Right lung (tissue), 10 donors: ENCODE measurements around the gene NUP214. TPM values are rescaled to one million over a fixed set of nuclear protein-coding genes. Genes with fewer than 3 reads are reported as not detected.
A peak's percentile ranks its signal among the peaks of the same experiment; 100 is the strongest.

Experiments used
- DNase-seq, 2 donors: peaks; one replicate each; pipeline ENCODE4 v3.0.0-alpha.2; 2013
- long read RNA-seq, 8 donors: transcript quantifications; one replicate each; lab custom pipeline, GENCODE V29; 2026
- polyA plus RNA-seq, 5 donors: library from polyadenylated mRNA; unstranded; fragments of 120-200 nt; gene quantifications; one replicate each; pipeline versions ENCODE4 v1.2.1 to v1.2.3, GENCODE V29; 2013; ENCODE audit warnings: inconsistent platforms in 1 of 5, low replicate concordance in 1 of 5; ENCODE audit not compliant: insufficient read length in 5 of 5, insufficient read depth in 1 of 5

Gene NUP214
- polyA plus RNA-seq = 10 to 100 TPM; 34.3 to 48.9 (median 42.1) TPM
- long read RNA-seq, donor 1, partial matches to known transcripts = 29 of 30 reads
- long read RNA-seq, donor 1, other reads (novel, unspliced or antisense) = 0 of 30 reads
- long read RNA-seq, donor 2 = 0 reads
- long read RNA-seq, donor 3, partial matches to known transcripts = 13 of 13 reads
- long read RNA-seq, donor 3, other reads (novel, unspliced or antisense) = 0 of 13 reads
- long read RNA-seq, donor 4, partial matches to known transcripts = 10 of 10 reads
- long read RNA-seq, donor 4, other reads (novel, unspliced or antisense) = 0 of 10 reads
- long read RNA-seq, donor 5, partial matches to known transcripts = 0 of 1 reads
- long read RNA-seq, donor 5, other reads (novel, unspliced or antisense) = 0 of 1 reads
- long read RNA-seq, donor 6, partial matches to known transcripts = 16 of 16 reads
- long read RNA-seq, donor 6, other reads (novel, unspliced or antisense) = 0 of 16 reads
- long read RNA-seq, donor 7, full-length matches to known transcripts = 1 of 14 reads
- long read RNA-seq, donor 7, partial matches to known transcripts = 13 of 14 reads
- long read RNA-seq, donor 7, other reads (novel, unspliced or antisense) = 0 of 14 reads
- long read RNA-seq, donor 8 = 0 reads

DNA sequence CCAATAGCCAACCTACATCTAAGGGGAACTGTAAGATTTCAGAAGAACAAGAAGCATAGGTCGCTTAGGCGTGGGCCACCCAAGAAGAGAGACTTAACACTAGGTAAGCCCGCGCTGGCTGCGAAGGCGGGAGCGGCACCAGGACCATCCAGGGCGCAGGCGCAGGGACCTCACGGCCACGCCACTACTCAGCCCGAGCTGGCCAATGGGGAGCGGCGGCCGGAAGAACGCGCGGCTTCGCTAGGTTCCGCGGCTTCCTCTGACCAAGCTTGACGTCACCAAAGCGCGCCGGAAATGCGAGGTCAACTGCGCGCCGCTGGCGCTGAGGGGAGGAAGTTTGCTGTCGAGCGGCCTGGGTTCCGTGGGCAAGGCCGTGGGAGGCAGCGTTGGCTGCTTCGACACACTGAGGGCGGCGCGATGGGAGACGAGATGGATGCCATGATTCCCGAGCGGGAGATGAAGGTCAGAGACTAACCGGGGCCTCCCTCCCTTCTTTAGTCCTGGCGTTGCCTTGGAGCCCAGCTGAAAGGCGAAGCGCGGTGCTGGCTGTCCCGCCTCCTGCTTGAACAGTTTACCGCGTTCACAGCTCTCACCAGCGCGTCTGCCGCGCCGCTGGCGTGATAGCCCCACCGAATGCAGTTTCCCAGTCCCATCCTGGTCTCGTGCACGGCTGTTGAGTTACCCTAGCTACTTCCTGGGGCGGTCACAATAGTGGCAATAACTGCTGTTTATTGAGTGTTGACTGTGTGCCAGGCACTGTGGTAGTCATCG lies at the start of gene NUP214:
NUP214 (plus strand) TSS at position 299 of the 771 bp plus-strand sequence; CDS start at position 418, 119 bp downstream.
- peak; percentile 98 to 99 for DNase-seq

DNA sequence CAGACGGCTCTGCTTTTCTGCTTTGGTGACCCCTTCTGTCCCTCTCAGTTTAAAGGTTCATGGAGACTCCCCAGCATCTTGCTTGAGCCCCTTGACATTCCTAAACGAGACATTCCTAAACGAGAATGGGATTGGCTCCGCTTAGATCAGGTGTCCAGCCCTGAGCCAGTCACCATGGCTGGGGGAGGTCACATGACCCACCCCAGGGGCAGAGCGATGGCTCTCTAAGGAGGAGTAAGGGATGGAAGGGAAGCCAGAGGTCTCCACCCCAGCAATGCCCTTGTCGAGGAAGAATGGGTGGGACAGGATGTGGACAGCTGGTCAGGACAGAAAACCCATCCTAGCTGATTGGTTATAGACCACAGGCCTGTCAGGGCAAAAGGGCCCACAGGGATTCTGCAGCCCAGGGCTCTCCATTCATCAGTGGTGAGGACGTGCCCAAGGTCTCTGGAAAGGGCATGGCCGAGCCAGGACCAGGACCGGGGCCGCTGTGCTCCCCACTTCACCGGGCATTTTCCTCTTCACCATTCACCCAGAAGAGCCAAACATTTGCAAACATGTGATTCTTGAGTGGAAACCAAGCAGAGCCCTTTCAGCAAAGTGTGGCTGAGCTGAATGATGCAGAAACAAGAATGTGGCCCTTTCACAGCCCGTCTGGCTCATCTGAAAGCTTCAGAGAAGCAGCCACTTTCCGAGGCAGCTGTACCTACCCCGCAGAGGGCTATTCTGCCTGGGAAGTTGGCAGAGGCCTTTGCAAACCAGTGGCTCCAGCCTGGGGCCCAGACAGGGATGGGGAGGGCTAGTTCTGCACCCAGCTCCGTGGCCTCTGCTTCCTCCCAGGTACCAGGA lies 48.8 kb upstream of the NUP214 start:
- DNase-seq = no peak

DNA sequence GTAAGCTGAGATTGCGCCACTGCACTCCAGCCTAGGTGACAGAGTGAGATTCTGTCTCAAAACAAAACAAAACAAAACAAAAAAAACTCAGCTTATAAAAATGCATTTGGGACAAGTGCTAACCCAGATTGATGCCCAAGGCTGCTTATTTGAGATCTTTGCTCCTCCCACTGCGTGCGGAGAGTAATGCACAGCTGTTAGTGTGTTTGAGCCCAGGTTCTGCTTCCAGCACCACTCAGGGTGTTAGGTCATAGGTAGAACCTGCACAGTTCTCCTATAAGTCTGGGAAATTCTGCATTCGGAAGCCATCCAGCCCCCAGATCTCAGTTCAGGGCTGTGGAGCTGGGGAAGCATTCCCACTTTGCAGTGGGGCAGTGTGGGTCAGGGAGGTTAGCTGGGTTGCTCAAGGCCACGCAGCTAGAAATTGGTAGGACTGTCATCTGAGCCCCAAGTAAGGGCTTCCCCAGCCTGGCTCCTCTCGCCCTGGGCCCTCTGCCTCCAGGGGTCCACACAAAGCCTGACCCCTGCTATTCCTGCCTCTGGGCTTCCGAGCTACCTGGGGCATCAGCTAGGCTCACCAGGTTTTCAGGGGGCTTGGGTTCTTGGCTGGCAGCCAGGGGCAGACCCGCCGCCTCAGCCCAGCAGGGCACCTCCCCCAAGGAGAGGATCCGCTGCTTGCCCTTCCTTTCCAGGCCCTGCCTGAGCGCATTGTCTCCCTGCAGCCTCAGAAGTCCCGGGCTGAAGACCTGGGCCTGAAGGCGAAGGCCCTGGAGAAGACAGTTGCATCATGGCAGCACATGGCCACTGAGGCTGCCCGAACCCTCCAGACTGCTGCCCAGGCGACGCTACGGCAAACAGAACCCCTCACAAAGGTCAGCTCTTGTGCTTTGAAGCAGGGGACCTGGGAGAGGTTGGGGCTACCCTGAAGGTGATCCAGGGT lies 46.7 kb upstream of the NUP214 start:
- DNase-seq = no peak

DNA sequence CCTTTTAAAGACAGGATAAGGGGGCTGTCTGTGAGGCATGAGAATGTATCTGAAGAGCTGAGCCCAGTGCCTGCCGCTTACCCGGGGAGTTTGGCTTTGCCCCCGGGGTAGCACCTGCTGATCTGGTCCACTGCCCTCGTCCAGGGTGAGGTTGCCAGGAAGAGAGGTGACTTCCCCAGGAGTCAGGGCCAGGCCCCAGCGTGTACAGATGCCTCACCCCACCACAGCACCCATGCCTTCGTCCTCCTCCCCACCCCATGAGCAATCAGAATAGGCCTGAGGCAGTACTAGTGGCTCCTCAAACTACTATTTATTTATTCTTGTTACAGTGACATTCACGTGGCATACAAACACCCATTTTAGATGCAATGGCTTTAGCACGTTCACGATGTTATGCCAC lies 44.8 kb upstream of the NUP214 start:
- no peak for DNase-seq

DNA sequence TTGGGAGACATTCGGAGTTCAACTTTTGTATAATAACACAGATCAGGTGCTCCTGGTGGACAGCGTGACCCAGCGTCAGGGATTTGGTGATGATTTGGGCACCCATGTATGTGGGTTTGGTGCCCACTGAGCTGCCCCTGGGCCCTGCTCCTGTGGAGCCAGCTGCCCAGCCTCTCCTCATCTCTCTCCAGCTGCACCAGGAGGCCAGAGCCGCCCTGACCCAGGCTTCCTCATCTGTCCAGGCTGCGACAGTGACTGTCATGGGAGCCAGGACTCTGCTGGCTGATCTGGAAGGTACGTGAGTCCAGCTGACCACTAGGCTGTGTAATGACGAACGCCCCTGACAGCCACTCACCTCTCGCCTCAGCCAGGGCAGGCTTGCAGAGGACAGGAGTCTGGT lies 43.5 kb upstream of the NUP214 start:
- no peak for DNase-seq

DNA sequence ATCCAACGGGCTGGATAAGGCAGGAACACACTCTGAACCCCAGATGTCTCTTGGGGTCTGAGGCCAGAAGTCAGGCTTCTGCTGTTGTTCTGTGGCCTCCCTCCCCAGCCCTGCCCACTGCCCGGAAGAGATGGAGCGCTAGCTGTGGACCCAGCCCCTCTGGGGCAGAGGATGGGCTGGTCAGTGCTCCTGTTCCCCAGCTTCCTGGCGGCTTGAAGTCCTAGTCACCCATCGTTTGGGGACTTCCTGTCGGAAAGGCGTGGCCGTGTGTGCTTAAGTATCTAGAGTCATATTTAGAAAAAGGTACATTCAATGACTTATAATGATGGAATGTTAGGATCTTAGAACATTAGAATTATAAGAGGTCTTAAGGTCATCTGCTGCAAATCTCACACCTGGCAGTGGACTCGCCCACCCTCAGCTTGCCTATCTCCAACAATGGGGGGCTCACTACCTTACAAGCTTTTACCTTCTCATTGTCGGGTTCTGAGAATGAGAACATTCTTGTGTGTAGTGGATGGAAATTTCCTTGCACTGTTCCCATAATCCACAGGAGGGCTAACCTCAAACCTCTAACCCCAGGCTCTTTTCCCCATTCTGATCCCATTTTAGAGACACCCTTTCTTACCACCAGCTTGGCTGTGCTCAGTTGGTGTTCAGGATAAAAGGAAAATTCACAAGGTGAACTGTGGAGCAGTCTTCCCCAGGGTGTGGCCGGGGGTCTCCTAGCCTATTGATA lies 42.4 kb upstream of the NUP214 start:
- no peak for DNase-seq

DNA sequence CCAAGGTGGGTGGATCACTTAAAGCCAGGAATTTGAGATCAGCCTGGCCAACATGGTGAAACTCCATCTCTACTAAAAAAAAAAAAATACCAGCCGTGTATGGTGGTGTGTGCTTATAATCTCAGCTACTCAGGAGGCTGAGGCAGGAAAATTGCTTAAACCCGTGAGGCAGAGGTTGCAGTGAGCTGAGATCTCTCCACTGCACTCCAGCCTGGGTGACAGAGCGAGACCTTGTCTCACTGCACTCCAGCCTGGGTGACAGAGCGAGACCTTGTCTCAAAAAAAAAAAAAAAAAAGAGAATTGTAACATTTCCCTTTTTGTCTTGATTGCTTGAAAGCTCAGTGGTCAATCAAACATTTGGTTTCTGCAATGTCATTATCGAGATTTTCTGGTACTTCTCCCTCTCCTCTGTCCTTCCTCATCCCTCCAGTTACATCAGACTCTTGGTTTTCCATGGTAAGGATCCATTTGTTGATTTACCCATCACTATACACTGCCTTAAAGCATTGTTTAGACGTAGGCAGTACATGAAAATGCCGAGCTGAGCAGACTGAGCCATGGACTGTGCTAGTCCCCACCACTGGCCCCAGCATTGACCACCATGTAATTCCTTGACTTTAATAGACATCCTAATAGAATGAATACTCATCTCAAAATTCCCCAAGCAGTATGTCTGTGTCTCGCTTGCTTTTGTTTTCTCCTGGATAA lies 40.6 kb upstream of the NUP214 start:
- DNase-seq = no peak

DNA sequence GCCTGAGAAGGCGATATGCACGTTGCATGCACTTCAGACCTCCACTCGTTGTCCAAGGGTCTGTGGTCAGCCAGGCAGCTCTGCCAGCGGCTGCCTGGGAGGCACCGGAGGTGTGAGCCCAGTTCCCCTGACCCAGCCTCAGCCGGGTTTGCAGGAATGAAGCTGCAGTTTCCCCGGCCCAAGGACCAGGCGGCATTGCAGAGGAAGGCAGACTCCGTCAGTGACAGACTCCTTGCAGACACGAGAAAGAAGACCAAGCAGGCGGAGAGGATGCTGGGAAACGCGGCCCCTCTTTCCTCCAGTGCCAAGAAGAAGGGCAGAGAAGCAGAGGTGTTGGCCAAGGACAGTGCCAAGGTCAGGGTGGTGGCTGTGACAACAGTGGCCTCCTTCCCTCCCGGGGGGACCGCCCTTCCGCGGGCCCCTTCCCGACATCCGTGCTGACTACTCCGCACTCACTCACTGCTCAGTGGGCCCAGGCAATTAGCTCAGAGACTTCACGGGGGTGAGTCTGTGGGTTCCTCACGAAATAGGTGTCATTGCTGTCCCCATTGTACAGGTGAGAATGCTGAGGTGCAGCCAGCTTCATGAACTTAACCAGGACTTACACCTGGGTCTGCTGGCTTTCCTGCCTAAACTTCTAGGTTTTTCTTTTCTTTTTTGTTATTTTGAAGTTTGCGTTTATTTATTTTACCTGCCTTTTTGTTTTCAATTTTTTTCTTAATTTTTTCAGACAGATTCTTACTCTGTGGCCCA lies 39.8 kb upstream of the NUP214 start:
- no peak for DNase-seq

DNA sequence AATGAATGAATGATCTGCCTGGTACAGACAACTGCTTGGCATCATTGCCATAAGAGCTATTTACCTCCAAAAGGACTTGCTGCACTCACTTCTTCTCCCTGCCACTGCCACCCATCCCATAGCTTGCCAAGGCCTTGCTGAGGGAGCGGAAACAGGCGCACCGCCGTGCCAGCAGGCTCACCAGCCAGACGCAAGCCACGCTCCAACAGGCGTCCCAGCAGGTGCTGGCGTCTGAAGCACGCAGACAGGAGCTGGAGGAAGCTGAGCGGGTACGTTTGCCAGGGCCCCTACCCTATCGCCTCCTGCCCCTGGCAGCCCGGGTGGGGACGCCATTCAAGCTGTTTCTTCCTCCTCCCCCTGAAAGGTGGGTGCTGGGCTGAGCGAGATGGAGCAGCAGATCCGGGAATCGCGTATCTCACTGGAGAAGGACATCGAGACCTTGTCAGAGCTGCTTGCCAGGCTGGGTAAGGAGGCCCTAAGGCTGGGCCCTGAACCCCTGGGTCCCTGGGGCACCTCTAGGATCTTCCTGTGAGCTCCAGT lies 38.0 kb upstream of the NUP214 start:
- DNase-seq = no peak

DNA sequence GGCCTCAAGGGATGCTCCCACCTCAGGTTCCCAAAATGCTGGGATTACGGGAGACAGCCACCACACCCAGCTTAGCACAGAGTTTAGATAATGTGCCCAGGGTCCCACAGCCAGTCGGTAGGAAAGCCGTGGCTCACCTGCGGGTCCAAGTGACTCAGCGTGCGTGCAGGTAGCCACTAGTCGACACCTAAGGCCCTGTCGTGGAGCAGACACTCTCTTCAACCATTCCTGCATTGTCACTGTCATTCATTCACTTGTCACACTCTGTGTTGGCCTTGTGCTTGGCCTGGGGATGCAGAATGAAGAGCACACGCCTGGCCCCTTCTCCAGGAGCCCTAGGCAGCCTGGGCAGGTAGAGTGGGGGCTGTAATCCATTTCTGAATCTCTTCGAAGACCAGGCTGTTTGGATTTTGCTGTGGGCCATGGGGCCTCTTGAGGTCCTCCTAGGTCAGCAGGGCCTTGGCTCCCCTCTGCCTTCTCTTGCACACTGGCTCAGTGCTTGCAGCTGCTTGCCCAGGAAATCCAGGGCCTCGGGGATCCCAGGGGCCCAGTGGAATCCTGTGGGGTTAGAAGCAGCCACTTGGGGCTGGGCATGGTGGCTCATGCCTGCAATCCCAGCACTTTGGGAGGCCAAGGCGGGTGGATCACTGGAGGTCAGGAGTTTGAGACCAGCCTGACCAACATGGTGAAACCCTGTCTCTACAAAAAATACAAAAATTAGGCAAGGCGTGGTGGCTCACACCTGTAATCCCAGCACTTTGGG lies 35.2 kb upstream of the NUP214 start:
- no peak for DNase-seq

DNA sequence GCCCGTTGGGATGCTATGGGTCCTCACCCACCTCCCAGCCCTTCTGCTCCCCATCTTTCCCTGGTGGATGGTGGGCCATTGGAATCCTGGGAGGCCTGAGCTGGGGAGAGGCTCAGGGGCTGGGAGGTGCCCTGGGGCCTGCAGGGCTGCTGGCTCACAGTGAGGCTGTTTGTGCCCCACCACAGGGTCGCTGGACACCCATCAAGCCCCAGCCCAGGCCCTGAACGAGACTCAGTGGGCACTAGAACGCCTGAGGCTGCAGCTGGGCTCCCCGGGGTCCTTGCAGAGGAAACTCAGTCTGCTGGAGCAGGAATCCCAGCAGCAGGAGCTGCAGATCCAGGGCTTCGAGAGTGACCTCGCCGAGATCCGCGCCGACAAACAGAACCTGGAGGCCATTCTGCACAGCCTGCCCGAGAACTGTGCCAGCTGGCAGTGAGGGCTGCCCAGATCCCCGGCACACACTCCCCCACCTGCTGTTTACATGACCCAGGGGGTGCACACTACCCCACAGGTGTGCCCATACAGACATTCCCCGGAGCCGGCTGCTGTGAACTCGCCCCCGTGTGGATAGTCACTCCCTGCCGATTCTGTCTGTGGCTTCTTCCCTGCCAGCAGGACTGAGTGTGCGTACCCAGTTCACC lies 33.9 kb upstream of the NUP214 start:
- no peak for DNase-seq

DNA sequence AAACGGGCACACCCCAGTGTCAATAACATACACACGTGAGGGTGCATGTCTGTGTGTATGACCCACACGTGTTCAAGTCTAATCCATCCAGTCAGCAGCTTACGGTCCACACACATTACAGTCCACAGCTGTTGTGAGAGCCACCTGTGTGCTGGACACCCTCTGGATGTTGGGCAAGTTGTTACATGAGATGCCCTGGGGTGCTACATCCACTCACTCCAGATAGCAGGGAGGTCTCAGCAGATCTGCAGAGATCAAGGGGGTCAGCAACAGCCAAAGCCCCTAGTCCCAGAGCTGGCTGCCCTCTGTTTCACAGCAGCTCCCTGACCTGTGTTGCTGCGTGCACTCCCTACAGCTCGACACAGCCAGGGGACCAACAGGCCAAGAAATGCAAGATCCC lies 33.4 kb upstream of the NUP214 start:
- no peak for DNase-seq

DNA sequence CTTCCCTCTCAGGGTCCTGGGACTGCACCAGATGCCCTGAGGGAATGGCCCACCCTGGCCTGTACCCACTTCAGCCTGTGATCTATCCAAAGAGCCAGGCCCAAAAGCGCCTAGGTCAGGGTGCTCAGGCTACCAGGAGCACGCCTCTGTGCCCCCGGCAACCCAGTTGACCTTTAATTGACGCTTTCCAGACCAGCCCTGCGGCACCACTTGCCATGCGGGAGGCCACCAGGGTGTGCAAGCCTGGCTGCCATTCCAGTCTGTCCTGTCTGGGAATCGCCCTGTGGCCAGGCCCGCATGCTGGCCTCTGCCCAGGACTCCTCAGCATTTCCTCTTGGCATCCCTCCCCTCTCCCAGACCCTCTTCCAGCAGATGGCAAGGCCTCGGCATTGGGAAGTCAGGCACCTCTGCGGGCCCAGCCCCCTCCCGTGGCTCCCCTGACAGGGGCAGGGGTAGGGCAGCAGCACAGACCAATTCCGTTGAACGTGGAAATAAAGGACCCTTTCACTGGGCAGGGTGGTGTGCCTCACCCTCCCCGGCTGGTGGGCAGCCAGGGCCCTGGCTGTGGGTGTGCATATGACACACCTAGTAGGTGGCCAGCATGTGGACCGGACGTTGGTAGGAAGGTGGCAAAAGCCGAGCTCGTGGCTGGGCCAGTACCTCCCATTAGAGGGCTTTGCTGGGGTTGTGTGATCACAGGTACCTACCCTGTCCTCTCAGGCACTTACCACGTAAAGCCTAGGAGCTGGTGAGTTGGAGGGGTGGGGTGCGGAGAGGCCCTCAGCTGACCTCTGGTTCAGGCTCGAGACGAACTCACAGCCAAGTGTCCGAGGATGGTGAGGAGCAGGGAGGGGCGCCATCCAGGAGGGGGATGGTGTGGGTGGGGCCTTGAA lies 32.6 kb upstream of the NUP214 start:
- no peak for DNase-seq

DNA sequence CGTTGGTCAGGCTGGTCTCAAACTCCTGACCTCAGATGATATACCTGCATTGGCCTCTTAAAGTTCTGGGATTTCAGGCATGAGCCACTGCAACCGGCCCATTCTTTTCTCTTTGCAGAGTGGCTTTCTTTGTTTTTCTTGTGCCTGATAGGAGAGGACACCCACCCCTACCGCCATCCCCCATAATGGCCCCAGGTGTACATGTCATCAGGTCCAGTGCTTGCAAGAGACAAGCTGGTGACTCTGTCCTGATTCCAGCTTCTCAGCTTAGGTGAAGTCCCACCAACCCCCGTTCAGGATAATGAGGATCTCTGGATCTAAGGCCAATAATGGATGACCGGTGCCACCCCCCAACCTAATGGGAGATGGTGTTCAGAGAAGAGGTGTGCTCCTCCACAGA lies 31.4 kb upstream of the NUP214 start:
- DNase-seq = no peak

DNA sequence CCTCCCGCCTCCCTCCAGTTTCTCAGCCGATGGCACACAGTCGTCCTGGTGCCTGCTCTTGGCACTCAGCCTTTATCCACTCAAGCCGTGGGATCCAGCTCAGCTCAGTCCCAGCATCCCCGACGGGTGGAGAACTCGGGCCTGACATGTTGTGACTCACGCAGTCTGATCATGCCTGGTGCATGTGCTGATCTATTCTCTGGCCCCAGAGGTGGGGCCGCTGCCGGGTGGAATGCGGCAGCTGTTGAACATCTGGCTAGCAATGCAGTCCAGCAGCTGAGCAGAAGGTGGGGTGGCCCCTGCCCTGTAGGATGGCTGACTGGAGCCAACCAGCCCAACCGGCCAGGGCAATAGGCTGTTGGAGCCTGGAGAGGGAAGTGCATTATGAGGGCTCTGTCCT lies 30.8 kb upstream of the NUP214 start:
- DNase-seq = no peak
